Measurements from ENCODE around the gene AMOTL2.
A peak's percentile ranks its signal among the peaks of the same experiment; 100 is the strongest.

AMOTL2 gene

DNA sequence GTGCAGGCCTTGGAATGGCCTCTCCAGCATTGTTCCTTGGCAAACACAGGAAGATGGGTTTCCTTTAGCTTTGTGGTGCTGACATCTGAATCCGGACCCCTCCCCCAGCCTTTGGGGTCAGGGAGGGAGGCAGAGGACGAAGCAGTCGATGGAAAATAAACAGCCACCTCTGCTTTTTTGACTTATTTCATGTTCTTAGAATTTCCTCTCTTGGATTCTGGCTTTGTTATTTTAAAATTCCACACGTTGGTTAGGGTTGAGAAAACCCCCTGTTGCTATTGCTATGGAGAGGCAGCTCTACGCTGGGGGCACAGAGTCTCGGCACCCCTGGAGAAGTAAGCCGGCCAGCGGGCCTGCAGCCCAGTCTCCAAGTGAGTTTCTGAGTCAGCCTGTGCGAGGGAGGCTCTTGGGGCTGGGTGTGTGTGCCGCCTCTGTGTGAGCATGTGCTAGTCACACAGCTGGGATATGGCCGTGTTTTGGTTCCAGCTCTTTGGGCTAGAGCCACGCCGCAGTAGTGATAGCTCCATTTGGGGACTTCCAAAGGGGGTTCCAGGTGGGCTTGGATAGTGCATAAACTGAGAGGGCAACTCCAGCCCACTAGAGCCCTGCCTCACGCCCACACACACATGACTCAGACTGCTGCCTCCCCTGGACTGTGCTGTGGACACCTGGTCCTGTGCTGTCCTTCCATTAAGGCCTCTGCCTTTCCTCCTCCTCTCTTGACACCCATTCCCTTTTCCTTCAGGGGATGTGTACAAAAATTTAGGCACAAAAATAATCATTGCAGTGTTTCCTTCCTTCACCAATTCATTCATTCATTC lies 58.8 kb downstream of the AMOTL2 start:
- peak; percentile 66 for DNase-seq (ENCODE audit: low read depth)

DNA sequence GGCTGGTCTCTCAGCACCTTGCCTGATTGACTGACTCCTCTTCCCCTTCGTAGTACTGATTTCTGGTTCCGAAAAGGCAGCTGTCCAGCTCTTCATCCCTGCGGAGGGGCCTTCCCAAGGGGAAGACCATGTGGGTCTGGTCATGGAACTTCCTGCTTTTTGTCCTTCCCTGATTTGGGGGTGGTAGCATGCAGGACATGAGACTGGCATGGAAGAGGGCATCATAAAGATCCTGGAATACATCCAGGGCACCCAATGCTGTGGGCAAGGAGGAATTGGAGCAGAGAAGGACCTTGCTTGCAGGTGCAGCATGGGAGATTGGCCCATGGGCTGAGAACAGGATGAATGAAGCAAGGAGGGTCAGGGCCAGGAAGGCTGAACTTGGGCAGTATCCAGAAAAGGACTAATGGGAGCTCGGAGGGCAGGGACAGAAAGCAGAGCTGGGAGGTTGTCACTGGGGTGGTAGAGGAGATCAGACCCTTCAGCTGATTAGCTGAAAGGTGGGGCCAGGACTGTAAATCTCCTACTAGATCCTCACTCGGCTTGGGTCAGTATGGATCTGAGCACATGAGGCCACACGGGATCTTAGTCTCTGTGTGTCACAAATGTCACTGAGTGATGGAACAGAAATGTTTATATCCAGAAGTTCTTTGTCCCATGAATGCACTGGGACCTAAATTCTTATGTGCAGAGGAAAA lies 59.5 kb downstream of the AMOTL2 start:
- no peak for DNase-seq (ENCODE audit: low read depth)

DNA sequence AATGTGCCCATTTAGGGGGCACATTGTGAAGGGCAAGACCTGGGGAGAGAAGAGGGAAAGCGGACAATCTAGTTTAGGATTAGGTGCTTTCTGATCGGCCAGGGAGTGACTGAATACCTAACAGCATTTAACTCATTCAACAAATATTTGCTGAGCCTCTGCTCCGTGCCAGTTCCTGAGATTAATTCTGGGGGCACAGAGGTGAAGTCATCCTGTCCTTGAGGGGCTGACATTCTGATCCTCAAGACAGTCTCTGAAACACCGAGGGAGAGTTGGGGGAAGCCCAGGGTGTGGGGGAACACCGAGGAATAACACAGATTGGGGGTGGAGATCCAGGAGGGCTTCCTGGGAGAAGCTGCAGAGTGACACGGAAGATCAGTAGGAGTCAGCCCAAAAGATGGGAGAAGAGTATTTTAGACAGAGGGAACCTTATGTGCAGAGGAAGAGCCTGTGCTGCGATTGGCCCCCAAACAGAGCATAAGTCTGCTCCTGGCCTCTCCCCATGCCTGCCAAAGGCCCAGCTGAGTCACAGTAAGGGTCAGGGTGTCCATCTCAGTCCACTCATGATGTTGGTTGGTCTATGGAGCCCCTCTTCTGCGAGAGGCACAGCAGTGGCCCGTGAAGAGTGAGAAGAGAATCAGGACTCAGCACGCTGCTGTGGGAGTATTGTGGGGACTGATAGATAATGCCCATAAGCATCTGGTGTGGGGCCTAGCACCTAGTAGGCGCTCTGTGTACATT lies 60.2 kb downstream of the AMOTL2 start:
- peak; percentile 33 for DNase-seq (ENCODE audit: low read depth)

DNA sequence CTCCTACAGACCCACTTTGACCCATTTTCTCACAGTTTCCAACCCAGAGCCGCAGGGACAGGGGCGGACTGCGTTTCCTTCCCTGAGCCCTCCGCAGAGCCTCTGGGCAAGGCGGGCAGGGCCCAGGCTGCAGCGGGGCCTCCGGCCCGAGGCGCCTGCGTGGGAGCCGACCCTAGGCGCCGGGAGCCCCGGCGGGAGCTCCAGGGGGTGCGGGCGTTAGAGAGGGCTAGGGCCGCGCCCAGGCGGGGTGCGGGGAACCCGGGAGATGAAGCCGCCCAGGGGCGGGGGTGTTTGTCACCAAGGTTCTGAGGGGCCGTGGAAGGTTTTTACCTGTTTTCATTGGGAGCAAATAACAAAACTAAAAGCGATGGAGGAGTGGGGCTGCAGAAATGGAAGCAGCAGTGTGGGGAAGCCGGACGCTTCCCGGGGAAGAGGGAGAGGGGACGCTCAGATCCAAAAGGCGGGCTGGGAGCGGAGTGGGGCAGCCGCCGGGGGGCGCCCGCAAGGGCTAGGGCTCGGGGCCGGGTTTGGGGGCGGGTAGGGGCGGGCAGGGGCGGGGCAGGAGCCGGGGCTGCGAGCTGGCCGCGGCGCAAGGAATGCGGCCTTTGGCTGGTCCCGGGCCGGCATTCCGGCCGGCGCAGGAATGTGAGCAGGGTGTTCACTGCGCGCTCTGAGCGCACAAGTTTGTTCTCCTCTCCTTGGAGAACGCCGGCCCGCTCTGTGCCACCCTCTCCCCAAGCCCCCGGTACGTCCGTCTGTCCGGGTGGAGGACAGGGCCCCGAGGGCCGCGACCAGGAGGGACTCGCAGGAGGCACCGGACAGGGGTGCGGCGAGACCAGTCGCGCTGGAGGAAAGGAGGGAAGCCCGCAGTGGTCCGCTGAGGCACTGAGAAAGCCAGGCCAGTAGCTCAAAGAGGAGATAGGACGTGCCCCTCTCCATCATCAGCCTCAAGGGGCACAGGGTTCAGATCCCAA lies 61.1 kb downstream of the AMOTL2 start:
- peak; percentile 79 for DNase-seq (ENCODE audit: low read depth)

DNA sequence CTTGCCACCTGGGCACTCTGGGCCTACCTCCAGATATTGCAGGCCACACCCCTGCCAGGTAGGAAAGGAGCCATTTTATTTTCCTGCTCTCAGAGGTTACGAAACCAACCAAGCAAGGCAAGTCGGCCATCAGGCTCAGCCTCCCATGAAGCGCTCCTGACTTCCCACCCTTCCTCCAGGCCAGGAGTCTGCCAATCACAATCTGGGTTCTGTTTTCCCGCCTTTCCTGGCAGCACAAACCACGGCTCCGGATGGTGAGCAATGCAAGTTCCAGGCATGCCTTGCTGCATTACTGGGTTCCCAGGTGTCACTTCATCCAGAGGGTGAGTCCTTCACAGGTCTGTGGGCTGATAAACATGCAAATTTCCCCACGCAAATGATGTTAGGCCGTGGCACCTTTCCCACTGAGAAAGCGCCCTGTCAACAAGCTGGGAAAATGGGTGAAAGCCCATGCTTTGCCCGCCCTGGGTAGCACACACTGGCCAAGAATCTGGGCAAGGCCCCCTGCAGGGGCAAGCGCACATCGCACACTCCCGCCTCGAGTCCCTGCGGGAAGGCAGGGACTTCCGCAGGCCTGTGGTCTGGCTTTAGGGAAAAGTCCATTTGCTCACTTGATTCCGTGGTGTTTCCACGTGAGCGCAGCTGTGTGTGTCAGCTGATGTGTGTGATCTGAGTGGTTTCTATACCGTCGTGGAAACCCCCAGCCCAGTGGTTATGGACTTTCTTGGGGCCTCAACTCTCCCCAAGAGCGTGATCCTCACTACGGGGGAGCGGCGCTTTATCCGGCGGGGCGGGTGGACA lies 62.0 kb downstream of the AMOTL2 start:
- peak; percentile 74 for DNase-seq (ENCODE audit: low read depth)

DNA sequence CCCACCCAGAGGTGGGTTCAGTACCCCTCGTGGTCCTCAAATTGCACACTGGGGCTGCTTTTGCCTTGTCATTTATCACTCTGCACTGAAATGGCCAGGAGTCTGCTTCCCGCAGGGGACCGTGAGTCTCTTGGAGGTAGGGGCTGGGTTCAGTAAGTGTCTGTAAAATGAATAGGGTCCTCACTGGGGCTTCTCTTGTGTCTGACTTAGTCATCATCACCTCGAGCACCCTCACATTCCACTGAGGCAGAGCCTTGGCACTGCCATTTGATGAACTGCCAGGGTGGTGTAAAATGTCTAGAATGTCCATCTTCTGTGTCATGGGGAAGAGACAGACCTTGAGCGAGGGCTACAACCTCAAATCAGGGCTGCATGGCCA lies 62.6 kb downstream of the AMOTL2 start:
- DNase-seq (ENCODE audit: low read depth) = no peak

DNA sequence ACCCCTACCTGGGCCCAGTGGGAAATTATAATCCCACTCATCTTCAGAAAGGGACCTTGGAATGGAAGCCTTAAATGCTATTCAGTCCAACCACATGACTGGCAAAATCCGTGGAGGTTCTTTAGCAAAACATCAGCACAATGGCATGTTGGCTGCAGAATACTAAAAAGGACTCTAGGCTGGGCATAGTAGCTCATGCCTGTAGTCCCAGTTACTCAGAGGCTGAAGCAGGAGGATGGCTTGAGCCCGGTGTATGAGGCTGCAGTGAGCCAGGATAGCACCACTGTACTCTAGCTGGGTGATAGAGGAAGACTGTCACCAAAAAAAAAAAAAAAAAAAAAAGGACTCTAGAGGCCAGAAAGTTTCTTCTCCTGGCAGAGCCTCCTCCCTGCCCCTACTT lies 63.0 kb downstream of the AMOTL2 start:
- peak; percentile 38 for DNase-seq (ENCODE audit: low read depth)

DNA sequence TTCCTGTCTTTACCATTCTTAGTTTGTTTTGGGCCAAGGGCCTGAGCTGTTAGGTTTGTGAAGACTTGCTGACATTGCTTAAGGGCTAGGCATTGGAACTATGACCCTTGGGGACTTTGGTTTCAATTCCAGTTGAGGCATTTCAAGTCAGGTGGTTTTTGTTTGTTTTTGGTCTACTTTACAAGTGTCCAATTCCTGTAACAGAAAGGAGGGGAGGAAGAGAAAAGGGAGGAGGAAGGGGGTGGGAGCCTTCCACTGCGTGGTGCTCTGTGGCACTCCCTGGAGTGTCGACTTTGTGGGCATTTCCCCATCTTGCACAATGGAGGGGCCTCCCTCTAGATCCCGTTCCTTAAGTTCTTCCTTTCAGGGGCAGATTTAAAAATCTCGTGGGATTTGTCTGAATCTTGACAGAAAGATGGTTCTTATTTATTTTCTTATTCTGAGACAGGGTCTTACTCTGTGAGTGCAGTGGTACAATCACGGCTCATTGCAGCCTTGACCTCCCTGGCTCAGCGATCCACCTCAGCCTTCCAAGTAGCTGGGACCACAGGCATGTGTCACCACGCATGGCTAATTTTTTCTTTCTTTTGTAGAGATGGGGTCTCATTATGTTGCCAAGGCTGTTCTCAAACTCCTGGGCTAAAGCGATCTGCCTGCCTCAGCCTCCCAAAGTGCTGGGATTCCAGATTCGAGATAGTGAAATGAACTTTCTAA lies 64.1 kb downstream of the AMOTL2 start:
- peak; percentile 38 for DNase-seq (ENCODE audit: low read depth)

DNA sequence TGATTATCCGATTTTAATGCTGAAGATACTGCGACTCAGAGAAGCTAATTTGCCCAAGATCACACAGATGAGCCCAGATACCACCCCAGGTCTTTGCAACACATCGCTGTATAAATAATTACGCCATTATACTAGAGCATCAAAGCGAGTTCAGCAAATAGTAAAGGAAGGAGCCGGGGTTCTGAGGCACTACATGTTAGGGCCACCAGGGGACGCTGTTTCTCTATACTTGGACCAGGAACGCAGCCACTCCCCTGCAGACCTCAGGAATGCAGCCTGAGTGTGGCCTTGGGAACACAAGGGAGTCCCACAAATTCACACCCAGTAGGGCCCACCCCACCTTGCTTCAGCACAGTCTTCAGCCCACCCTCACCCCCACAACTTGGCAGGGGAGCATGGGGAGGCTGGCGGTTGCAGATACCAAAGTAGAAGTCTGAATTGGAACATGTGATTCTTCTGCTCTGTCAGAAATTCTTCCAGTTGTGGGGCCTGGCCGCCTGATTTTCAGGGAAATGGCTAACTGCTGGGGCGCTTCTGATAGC lies 65.8 kb downstream of the AMOTL2 start:
- peak; percentile 93 for DNase-seq (ENCODE audit: low read depth)

DNA sequence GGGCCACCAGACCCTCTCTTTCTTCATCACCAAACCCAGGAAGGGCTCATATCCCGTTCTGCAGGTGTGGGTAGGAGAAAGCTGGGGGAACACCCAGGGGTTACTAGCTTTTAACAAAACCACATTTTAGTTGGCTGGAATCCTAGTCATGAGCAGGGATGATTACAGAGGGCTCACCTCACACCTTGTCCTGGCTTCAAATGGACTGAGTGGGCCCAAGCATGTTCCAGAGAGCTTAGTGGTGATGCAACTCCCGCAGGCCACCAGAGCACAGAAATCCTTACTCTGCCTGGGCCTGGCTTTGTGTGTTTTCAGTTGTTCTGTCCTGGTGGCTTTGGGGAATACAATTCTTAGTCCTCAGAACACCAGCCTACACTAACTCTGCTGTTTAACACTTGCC lies 66.8 kb downstream of the AMOTL2 start:
- no peak for DNase-seq (ENCODE audit: low read depth)

DNA sequence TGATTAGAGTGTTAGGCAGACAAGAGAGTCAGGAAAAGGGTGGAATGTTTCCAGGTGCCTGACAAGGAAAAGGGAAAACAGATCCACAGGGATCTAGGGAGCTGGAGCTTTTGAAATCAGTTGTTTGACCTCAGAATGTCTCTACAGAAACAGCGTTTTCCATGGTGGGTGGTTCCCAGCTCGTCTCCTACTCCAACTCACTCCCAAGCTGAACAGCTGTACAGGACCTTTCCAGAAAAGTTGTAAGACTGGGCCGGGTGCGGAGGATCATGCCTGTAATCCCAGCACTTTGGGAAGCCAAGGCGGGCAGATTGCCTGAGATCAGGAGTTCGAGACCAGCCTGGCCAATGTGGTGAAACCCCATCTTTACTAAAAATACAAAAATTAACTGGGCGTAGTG lies 67.9 kb downstream of the AMOTL2 start:
- DNase-seq (ENCODE audit: low read depth) = no peak

Measured in amniotic epithelial cell (primary cell).